A673 (cell line): ENCODE measurements around the gene TNFAIP8L1. TPM values are rescaled to one million over a fixed set of nuclear protein-coding genes. Genes with fewer than 3 reads are reported as not detected.

Experiments used
- BruUV-seq: library from RNA; stranded (reverse); fragments of 400-500 nt; replicated peaks from 2 replicates; lab custom pipeline; 2021; lab: Mats Ljungman, UMichigan
- CTCF ChIA-PET: fragments of 300-600 bp; sonication (Branson Sonifier 250); formaldehyde crosslinking; loops from one replicate; lab custom pipeline; 2022; ENCODE audit warnings: antibody characterized with exemption; lab: Charles Lee
- POLR2A ChIA-PET: fragments of 300-600 bp; sonication (Branson Sonifier 250); formaldehyde crosslinking; loops from one replicate; lab custom pipeline; 2022; ENCODE audit warnings: antibody characterized with exemption; ENCODE audit not compliant: low non-redundant PET; lab: Charles Lee
- DNase-seq: peaks from one replicate; pipeline ENCODE4 v3.0.0-alpha.2; 2015; ENCODE audit warnings: low spot score
- H3K27ac ChIP-seq: fragments of 200-600 bp; sonication (generic); 2 replicates; pipeline ENCODE4 v1.5.1; 2016; ENCODE audit warnings: mixed run types, low read depth, mild to moderate bottlenecking, mixed read lengths, antibody characterized with exemption, low read length; ENCODE audit not compliant: poor library complexity, severe bottlenecking
- H3K27me3 ChIP-seq: fragments of 200-600 bp; sonication (generic); replicated peaks from 2 replicates; pipeline ENCODE4 v1.6.1; 2017; ENCODE audit warnings: mixed run types, low read depth, mild to moderate bottlenecking, mixed read lengths, antibody characterized with exemption, low read length; ENCODE audit not compliant: insufficient read depth, poor library complexity
- H3K36me3 ChIP-seq: fragments of 200-600 bp; sonication (generic); 2 replicates; pipeline ENCODE4 v1.6.1; 2016; ENCODE audit warnings: mixed run types, mild to moderate bottlenecking, mixed read lengths, antibody characterized with exemption, low read length; ENCODE audit not compliant: insufficient read depth, poor library complexity, severe bottlenecking
- H3K4me1 ChIP-seq: fragments of 200-600 bp; sonication (generic); 2 replicates; pipeline ENCODE4 v1.6.1; 2017; ENCODE audit warnings: mixed run types, mild to moderate bottlenecking, mixed read lengths, antibody characterized with exemption, low read length; ENCODE audit not compliant: insufficient read depth, poor library complexity, severe bottlenecking
- H3K4me3 ChIP-seq: fragments of 200-600 bp; sonication (generic); 2 replicates; pipeline ENCODE4 v1.5.1; 2016; ENCODE audit warnings: low read depth, mixed run types, mild to moderate bottlenecking, mixed read lengths, low read length; ENCODE audit not compliant: poor library complexity, severe bottlenecking
- H3K9me3 ChIP-seq: fragments of 200-600 bp; sonication (generic); 2 replicates; pipeline ENCODE4 v1.6.1; 2016; ENCODE audit warnings: mixed run types, low read depth, mild to moderate bottlenecking, mixed read lengths, antibody characterized with exemption, low read length; ENCODE audit not compliant: poor library complexity, severe bottlenecking
- CTCF ChIP-seq: fragments of 300-800, 200-600 bp; sonication (generic); conservative IDR thresholded peaks from 2 replicates; pipeline ENCODE4 v1.5.1; 2017; ENCODE audit warnings: low read depth, mild to moderate bottlenecking, antibody characterized with exemption, low read length, moderate library complexity, mixed read lengths
- EZH2 ChIP-seq: fragments of 200-600 bp; sonication (generic); IDR thresholded peaks from 2 replicates; pipeline ENCODE4 v1.6.1; 2017; ENCODE audit warnings: borderline replicate concordance, low read depth, mild to moderate bottlenecking, mixed read lengths, antibody characterized with exemption, low read length; ENCODE audit not compliant: poor library complexity, severe bottlenecking
- intact Hi-C: fragments of 100-400 bp; cut with micrococcal nuclease; formaldehyde crosslinking; loops from one replicate; pipeline ENCODE4 v1.10.0; 2022; ENCODE audit not compliant: unreplicated experiment
- total RNA-seq: library from RNA; stranded (reverse); gene quantifications from 2 replicates; pipeline ENCODE4 v1.2.3, GENCODE V29; 2021

The TNFAIP8L1 gene
- total RNA-seq, 1 experiment from 2014 or later = 24.7 TPM

DNA sequence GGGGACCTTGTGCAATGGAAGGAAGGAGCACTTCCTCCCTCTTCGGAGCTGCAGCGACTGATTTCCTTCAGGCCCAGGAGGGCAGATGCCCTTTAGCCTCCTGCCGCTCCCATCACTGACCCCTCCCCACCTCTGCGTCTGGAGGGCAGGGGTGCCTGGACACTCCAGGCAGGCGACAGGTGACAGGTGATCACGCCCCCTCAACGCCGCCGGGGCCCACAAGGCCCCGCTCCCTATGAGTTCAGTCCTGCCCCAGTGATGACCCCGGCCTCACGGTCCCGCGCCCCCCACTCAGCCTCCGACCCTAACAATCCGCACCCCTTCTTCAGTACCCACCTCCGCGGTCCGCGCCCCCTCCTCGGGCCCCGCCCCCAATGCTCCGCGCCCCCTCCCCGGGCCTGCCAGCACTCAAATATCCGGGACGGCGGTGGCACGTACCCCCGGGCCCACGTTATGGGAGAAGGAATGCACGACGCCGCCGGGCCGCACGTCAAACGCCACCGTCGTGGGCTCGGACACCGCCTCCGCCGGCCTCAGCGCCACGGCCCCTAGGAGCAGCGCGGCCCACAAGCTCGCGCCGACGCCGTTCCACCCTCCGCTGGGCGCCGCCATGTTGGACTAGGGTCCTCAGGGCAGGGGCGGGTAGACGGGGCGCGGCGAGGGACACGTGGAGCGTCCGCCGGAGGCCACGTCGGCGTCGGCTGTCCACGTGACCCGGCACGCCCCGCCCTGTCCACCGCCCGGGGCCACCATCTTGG, 30.6 kb downstream of the TNFAIP8L1 start, which contains the start of gene MYDGF:
Gene MYDGF, minus strand, starts transcription at position 620 of the 758 bp plus-strand sequence. Its CDS starts 8 bp downstream, at position 612.
- DNase-seq = peak; percentile 95

GRCh38 chr19:4671185-4671851, 32.0 kb downstream of the TNFAIP8L1 start:
- POLR2A ChIA-PET = no interaction called here
- TF ChIP-seq EZH2 (no peak), CTCF (no peak)
- intact Hi-C loops = no loop called here

More for the DNA sequence above, 30.6 kb downstream of the TNFAIP8L1 start, which contains the start of gene MYDGF:
- TF ChIP-seq CTCF (no peak), EZH2 (no peak)
- peaks cover 20% of the 10 kb centered on the region for H3K36me3 ChIP-seq
- ChIA-PET CTCF (no interaction called here), POLR2A (interaction anchor here (0.6 to 0.8 kb wide), 2 partner anchors 298 to 780 kb away, joined by 4 to 10 read pairs; no protein-coding TSS in a partner anchor)
- no peaks in the 10 kb centered on the region for H3K27me3 ChIP-seq
- H3K4me3 ChIP-seq = peak within 1 kb of the TSS; percentile 92
- no peaks in the 10 kb centered on the region for H3K4me1 ChIP-seq
- no peaks in the 10 kb centered on the region for H3K9me3 ChIP-seq
- peak within 1 kb of the TSS; percentile 83 for H3K27ac ChIP-seq
- BruUV-seq = no TSS peak
- intact Hi-C loops = no loop called here

DNA sequence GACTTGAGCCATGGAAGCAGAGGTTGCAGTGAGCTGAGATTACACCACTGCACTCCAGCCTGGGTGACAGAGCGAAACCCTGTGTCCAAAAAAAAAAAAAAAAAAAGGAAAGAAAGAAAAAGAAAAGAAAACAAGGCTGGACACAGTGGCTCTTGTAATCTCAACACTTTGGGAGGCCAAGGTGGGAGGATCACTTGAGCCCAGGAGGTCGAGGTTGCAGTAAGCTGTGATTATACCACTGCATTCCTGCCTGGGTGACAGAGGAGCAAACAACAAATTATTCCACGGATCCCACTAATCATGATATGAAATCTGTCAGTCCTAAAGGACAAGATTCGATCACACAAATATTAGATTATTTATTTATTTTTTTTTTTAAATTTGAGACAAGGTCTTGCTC, 33.9 kb downstream of the TNFAIP8L1 start:
- H3K4me1 ChIP-seq = no peaks in the 10 kb centered on the region
- no peaks in the 10 kb centered on the region for H3K9me3 ChIP-seq
- POLR2A ChIA-PET = interaction anchor here (0.7 kb wide), 1 partner anchor 230 kb away, joined by 5 read pairs; no protein-coding TSS in a partner anchor
- intact Hi-C loops = no loop called here
- H3K27ac ChIP-seq = no peak overlapping the region
- no peak overlapping the region for H3K4me3 ChIP-seq
- no TSS peak for BruUV-seq
- H3K36me3 ChIP-seq = peaks cover 6% of the 10 kb centered on the region
- no peaks in the 10 kb centered on the region for H3K27me3 ChIP-seq
- no peak for DNase-seq
- CTCF ChIA-PET = no interaction called here
- no peak for TF ChIP-seq EZH2
- no peak for TF ChIP-seq CTCF

More at GRCh38 chr19:4671185-4671851, 32.0 kb downstream of the TNFAIP8L1 start:
- no peak for DNase-seq
- Histone ChIP-seq H3K36me3 (peaks cover 15% of the 10 kb centered on the region), H3K27ac (no peak overlapping the region), H3K9me3 (no peaks in the 10 kb centered on the region), H3K4me3 (peak overlapping the region; percentile 92), H3K4me1 (no peaks in the 10 kb centered on the region), H3K27me3 (no peaks in the 10 kb centered on the region)
- BruUV-seq = no TSS peak
- CTCF ChIA-PET = interaction anchor here (0.6 kb wide), 2 partner anchors 10 to 1186 kb away, joined by 4 to 9 read pairs; no protein-coding TSS in a partner anchor
